Suprapubic skin (tissue), 2 donors: ENCODE results near the gene MROH2A.

ENCODE experiments used
- EP300 ChIP-seq: sonication (generic); formaldehyde crosslinking; IDR thresholded peaks from one replicate; pipeline ENCODE4 v1.6.1; 2017; ENCODE audit warnings: antibody characterized with exemption
- POLR2A ChIP-seq, 2 donors: fragments of 450-650 bp; IDR thresholded peaks; one replicate each; pipeline ENCODE4 v1.6.1; 2017; ENCODE audit warnings: antibody characterized with exemption in 2 of 2, mild to moderate bottlenecking in 2 of 2, moderate library complexity in 2 of 2

DNA sequence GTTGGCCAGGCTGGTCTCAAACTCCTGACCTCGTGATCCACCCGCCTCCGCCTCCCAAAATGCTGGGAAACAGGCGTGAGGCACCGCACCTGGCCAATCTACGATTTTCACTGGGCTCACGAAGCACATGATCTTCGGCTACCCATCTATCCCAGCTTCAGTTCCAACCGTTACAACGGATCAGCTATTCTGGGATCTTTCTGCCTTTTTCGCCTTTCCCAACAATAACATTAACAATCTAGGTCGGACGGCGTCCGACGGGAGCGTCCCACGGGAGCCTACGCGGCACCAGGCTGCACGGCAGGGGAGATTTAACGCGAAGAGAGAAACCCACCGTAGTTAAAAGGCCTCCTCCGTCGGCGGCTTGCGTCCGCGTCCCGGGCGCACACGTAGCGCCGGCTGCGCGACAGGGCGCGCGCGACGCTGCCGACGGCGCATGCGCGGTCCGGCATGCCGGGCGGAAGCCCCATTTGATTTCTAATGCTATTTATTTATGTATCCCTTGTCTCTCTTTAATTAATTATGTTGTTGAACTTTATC, 89.9 kb downstream of the MROH2A start, which contains the start of gene MSL3B:
- TF ChIP-seq POLR2A (IDR thresholded peaks at IDR 0.05): no peak
- no peak for TF ChIP-seq EP300
